Colon (tissue), 2 donors: ENCODE results near the gene OLFML1.

Source experiments
- FAIRE-seq: peaks from 2 replicates; lab custom pipeline; 2012; peaks lifted over from hg19 to GRCh38; lab: Jason Lieb, UNC
- donor health status: control.
- donor health status: control.

Gene OLFML1

GRCh38 chr11:7480113-7480512, 5.2 kb upstream of the OLFML1 start:
- FAIRE-seq = no peak

- FAIRE-seq = no peak
These were observed 1.2 kb upstream of the OLFML1 start for GRCh38 chr11:7484131-7484530.

GRCh38 chr11:7484645-7485044, 661 bp upstream of the OLFML1 start:
- FAIRE-seq = no peak

GRCh38 chr11:7486098-7486780, 933 bp downstream of the OLFML1 start:
- no peak for FAIRE-seq

GRCh38 chr11:7486781-7487140, 1.5 kb downstream of the OLFML1 start:
- FAIRE-seq = no peak

- FAIRE-seq = no peak
These were observed 2.1 kb downstream of the OLFML1 start for GRCh38 chr11:7487360-7487759.

GRCh38 chr11:7488681-7489080, 3.4 kb downstream of the OLFML1 start:
- FAIRE-seq = no peak

GRCh38 chr11:7489376-7489775, 4.1 kb downstream of the OLFML1 start:
- FAIRE-seq = no peak

GRCh38 chr11:7490054-7490453, 4.7 kb downstream of the OLFML1 start:
- no peak for FAIRE-seq

GRCh38 chr11:7490535-7490934, 5.2 kb downstream of the OLFML1 start:
- no peak for FAIRE-seq

GRCh38 chr11:7492253-7492652, 6.9 kb downstream of the OLFML1 start:
- no peak for FAIRE-seq

GRCh38 chr11:7493670-7494069, 8.4 kb downstream of the OLFML1 start:
- no peak for FAIRE-seq

GRCh38 chr11:7494086-7494745, 8.9 kb downstream of the OLFML1 start:
- FAIRE-seq = no peak

GRCh38 chr11:7495882-7496551, 10.7 kb downstream of the OLFML1 start:
- FAIRE-seq = no peak

GRCh38 chr11:7498193-7498592, 12.9 kb downstream of the OLFML1 start:
- FAIRE-seq = no peak

- FAIRE-seq = no peak
These were observed 13.8 kb downstream of the OLFML1 start for GRCh38 chr11:7499081-7499480.

- no peak for FAIRE-seq
These were observed 14.9 kb downstream of the OLFML1 start for GRCh38 chr11:7500251-7500650.

- FAIRE-seq = no peak
These were observed 15.9 kb downstream of the OLFML1 start for GRCh38 chr11:7501251-7501650.

GRCh38 chr11:7501894-7502293, 16.6 kb downstream of the OLFML1 start:
- FAIRE-seq = no peak

- no peak for FAIRE-seq
These were observed 20.9 kb downstream of the OLFML1 start for GRCh38 chr11:7506243-7506642.

- FAIRE-seq = no peak
These were observed 22.8 kb downstream of the OLFML1 start for GRCh38 chr11:7508087-7508486.

- FAIRE-seq = no peak
These were observed 24.7 kb downstream of the OLFML1 start for GRCh38 chr11:7509966-7510365.

- no peak for FAIRE-seq
These were observed 26.1 kb downstream of the OLFML1 start for GRCh38 chr11:7511401-7511800.
